HG02610 (cell line): Measurements from ENCODE around the gene ZNF334.

Experiments used
- ATAC-seq: cut with Tn5 transposase; IDR thresholded peaks from one replicate; pipeline ENCODE4 v1.9.1; 2021; ENCODE audit warnings: mild to moderate bottlenecking, moderate library complexity; ENCODE audit not compliant: unreplicated experiment

ZNF334 gene

GRCh38 chr20:46546298-46546697 lies 32.9 kb upstream of the ZNF334 start:
- no peak for ATAC-seq

- no peak for ATAC-seq
These were observed 32.4 kb upstream of the ZNF334 start for GRCh38 chr20:46545827-46546138.

- ATAC-seq: no peak
These were observed 31.9 kb upstream of the ZNF334 start for GRCh38 chr20:46545077-46545826.

GRCh38 chr20:46544576-46544975 lies 31.2 kb upstream of the ZNF334 start:
- no peak for ATAC-seq

GRCh38 chr20:46543959-46544358 lies 30.6 kb upstream of the ZNF334 start:
- ATAC-seq: no peak

- no peak for ATAC-seq
These were observed 29.7 kb upstream of the ZNF334 start for GRCh38 chr20:46543033-46543432.

- no peak for ATAC-seq
These were observed 28.0 kb upstream of the ZNF334 start for GRCh38 chr20:46541229-46541935.

GRCh38 chr20:46539113-46539512 lies 25.8 kb upstream of the ZNF334 start:
- ATAC-seq: no peak

GRCh38 chr20:46530640-46531039 lies 17.3 kb upstream of the ZNF334 start:
- ATAC-seq: no peak

GRCh38 chr20:46523696-46524328 lies 10.5 kb upstream of the ZNF334 start:
- ATAC-seq: no peak

- no peak for ATAC-seq
These were observed 9.7 kb upstream of the ZNF334 start for GRCh38 chr20:46523108-46523507.

GRCh38 chr20:46520976-46521579 lies 7.7 kb upstream of the ZNF334 start:
- ATAC-seq: no peak

GRCh38 chr20:46520540-46520939 lies 7.2 kb upstream of the ZNF334 start:
- no peak for ATAC-seq

GRCh38 chr20:46519471-46520068 lies 6.2 kb upstream of the ZNF334 start:
- no peak for ATAC-seq

- ATAC-seq: no peak
These were observed 3.8 kb downstream of the ZNF334 start for GRCh38 chr20:46509523-46509922.

GRCh38 chr20:46507760-46508407 lies 5.5 kb downstream of the ZNF334 start:
- no peak for ATAC-seq

GRCh38 chr20:46505506-46505905 lies 7.9 kb downstream of the ZNF334 start:
- no peak for ATAC-seq

- ATAC-seq: no peak
These were observed 11.4 kb downstream of the ZNF334 start for GRCh38 chr20:46501961-46502360.

- no peak for ATAC-seq
These were observed 11.9 kb downstream of the ZNF334 start for GRCh38 chr20:46501337-46501942.

- no peak for ATAC-seq
These were observed 19.3 kb downstream of the ZNF334 start for GRCh38 chr20:46494077-46494476.
